MCF 10A (cell line): ENCODE measurements around the gene WNT7B. TPM values are rescaled to one million over a fixed set of nuclear protein-coding genes. Genes with fewer than 3 reads are reported as not detected.
A peak's percentile ranks its signal among the peaks of the same experiment; 100 is the strongest.

ENCODE experiments used
- BruUV-seq: library from RNA; stranded (reverse); fragments of 400-500 nt; replicated peaks from 2 replicates; lab custom pipeline; 2021; lab: Mats Ljungman, UMichigan
- CTCF ChIA-PET: fragments of 300-600 bp; sonication (Branson Sonifier 250); formaldehyde crosslinking; extraction: SDS; loops from one replicate; lab custom pipeline; 2021; ENCODE audit warnings: antibody characterized with exemption, inconsistent platforms; lab: Yijun Ruan, JAX
- POLR2A ChIA-PET: fragments of 300-600, 350-650 bp; sonication (Branson Sonifier 250); formaldehyde crosslinking; extraction: SDS; loops from one replicate; lab custom pipeline; 2020; ENCODE audit warnings: antibody characterized with exemption, inconsistent platforms; lab: Yijun Ruan, JAX
- DNase-seq: peaks from one replicate; pipeline ENCODE4 v3.0.0-alpha.2; 2018; ENCODE audit not compliant: unreplicated experiment
- H3K27ac Mint-ChIP-seq: one replicate; pipeline ENCODE4 v1.8.0; 2022; ENCODE audit warnings: mild to moderate bottlenecking, low read depth, mixed read lengths; ENCODE audit not compliant: unreplicated experiment
- H3K27me3 Mint-ChIP-seq: one replicate; pipeline ENCODE4 v1.8.0; 2022; ENCODE audit warnings: mixed read lengths; ENCODE audit not compliant: insufficient read depth, unreplicated experiment
- H3K36me3 Mint-ChIP-seq: one replicate; pipeline ENCODE4 v1.8.0; 2022; ENCODE audit warnings: mild to moderate bottlenecking, moderate library complexity, mixed read lengths; ENCODE audit not compliant: insufficient read depth, unreplicated experiment
- H3K4me1 Mint-ChIP-seq: one replicate; pipeline ENCODE4 v1.8.0; 2022; ENCODE audit warnings: mixed read lengths; ENCODE audit not compliant: insufficient read depth, unreplicated experiment
- H3K4me3 Mint-ChIP-seq: one replicate; pipeline ENCODE4 v1.8.0; 2022; ENCODE audit warnings: mild to moderate bottlenecking, moderate library complexity, mixed read lengths; ENCODE audit not compliant: unreplicated experiment
- H3K9me3 Mint-ChIP-seq: one replicate; pipeline ENCODE4 v1.8.0; 2022; ENCODE audit warnings: mixed read lengths; ENCODE audit not compliant: unreplicated experiment
- intact Hi-C: fragments of 100-400 bp; cut with micrococcal nuclease; formaldehyde crosslinking; loops from 2 replicates; pipeline ENCODE4 v1.14.1; 2022
- total RNA-seq: library from RNA; stranded (reverse); gene quantifications from 2 replicates; pipeline ENCODE4 v1.2.3, GENCODE V29; 2022
- TF ChIP-seq, protein P1 (sequence below): fragments of 200-600 bp; IDR thresholded peaks from one replicate; pipeline ENCODE4 v1.8.0; 2022; ENCODE audit warnings: antibody characterized with exemption, mild to moderate bottlenecking; ENCODE audit not compliant: unreplicated experiment

WNT7B gene
- total RNA-seq, 1 experiment from 2014 or later: 0.28 TPM

DNA sequence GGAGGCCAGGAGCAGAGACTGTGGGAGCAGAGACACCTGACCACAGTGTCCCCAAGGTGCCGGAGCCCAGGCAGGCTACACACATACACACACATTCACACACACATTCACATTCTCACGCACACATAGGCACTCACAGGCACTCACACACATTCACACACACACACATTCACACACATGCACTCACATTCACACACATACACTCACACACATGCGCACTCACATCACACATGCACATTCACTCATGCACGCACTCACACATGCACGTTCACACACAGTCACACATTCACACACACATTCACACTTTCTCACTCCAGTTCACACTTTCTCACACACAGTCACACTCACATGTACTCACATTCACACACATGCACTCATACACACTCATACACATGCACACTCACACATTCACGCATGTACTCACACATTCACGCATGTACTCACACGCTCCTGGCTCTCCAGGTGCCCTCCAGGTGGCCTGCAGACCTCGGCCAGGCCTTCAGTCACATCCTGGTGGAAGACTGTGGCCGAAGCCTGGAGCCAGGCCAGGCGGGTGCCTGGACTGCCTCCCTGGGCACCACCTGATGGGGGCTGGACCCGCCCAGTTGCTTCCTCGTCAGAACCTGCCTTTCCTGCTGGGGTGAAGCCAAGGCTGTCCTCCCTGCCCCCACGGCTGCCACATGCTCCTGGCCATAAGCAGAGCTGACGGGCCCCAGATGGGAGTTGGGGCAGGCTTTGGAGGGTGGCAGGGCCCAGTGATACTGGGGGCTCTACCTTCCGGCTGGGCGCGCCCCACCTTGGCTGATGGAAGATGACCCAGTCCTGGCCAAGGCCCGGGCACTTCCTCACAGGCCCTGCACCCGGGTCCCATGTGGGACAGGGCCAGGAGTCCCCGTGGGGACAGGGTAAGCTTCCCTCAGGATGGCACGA, 89.5 kb downstream of the WNT7B start:
- peaks cover 12% of the 10 kb centered on the region for H3K4me1 Mint-ChIP-seq
- no peaks in the 10 kb centered on the region for H3K9me3 Mint-ChIP-seq
- H3K36me3 Mint-ChIP-seq: peaks cover 5% of the 10 kb centered on the region
- H3K27ac Mint-ChIP-seq: no peak overlapping the region
- intact Hi-C loops: no loop called here
- ChIA-PET POLR2A (interaction anchor here (1.0 kb wide), 1 partner anchor 24 kb away, joined by 3 read pairs; no protein-coding TSS in a partner anchor), CTCF (no interaction called here)
- BruUV-seq: no TSS peak
- TF ChIP-seq, protein P1, sequence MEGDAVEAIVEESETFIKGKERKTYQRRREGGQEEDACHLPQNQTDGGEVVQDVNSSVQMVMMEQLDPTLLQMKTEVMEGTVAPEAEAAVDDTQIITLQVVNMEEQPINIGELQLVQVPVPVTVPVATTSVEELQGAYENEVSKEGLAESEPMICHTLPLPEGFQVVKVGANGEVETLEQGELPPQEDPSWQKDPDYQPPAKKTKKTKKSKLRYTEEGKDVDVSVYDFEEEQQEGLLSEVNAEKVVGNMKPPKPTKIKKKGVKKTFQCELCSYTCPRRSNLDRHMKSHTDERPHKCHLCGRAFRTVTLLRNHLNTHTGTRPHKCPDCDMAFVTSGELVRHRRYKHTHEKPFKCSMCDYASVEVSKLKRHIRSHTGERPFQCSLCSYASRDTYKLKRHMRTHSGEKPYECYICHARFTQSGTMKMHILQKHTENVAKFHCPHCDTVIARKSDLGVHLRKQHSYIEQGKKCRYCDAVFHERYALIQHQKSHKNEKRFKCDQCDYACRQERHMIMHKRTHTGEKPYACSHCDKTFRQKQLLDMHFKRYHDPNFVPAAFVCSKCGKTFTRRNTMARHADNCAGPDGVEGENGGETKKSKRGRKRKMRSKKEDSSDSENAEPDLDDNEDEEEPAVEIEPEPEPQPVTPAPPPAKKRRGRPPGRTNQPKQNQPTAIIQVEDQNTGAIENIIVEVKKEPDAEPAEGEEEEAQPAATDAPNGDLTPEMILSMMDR: no peak
- peak; percentile 62 for DNase-seq
- H3K27me3 Mint-ChIP-seq: no peaks in the 10 kb centered on the region
- H3K4me3 Mint-ChIP-seq: no peak overlapping the region

- Mint-ChIP-seq H3K4me1 (peaks cover 12% of the 10 kb centered on the region), H3K27me3 (no peaks in the 10 kb centered on the region), H3K27ac (no peak overlapping the region), H3K36me3 (peaks cover 5% of the 10 kb centered on the region), H3K9me3 (no peaks in the 10 kb centered on the region), H3K4me3 (no peak overlapping the region)
- CTCF ChIA-PET: no interaction called here
- intact Hi-C loops: no loop called here
- no TSS peak for BruUV-seq
- POLR2A ChIA-PET: no interaction called here
- TF ChIP-seq, protein P1: no peak
- no peak for DNase-seq
Measured at GRCh38 chr22:45886540-45886939, 90.4 kb downstream of the WNT7B start.

- ChIA-PET CTCF (no interaction called here), POLR2A (no interaction called here)
- Mint-ChIP-seq H3K36me3 (peaks cover 5% of the 10 kb centered on the region), H3K4me1 (peaks cover 12% of the 10 kb centered on the region), H3K27me3 (no peaks in the 10 kb centered on the region), H3K9me3 (no peaks in the 10 kb centered on the region), H3K27ac (no peak overlapping the region), H3K4me3 (no peak overlapping the region)
- no peak for DNase-seq
- BruUV-seq: no TSS peak
- intact Hi-C loops: no loop called here
- TF ChIP-seq, protein P1: no peak
Measured at GRCh38 chr22:45885941-45886395, 91.0 kb downstream of the WNT7B start.

GRCh38 chr22:45885171-45885840, 91.7 kb downstream of the WNT7B start:
- H3K9me3 Mint-ChIP-seq: no peaks in the 10 kb centered on the region
- intact Hi-C loops: no loop called here
- TF ChIP-seq, protein P1: no peak
- H3K36me3 Mint-ChIP-seq: peaks cover 5% of the 10 kb centered on the region
- H3K27me3 Mint-ChIP-seq: no peaks in the 10 kb centered on the region
- no peak overlapping the region for H3K4me3 Mint-ChIP-seq
- no peak for DNase-seq
- ChIA-PET POLR2A (interaction anchor here (0.7 kb wide), 1 partner anchor 76 kb away, joined by 3 read pairs; no protein-coding TSS in a partner anchor), CTCF (interaction anchor here (0.5 kb wide), 1 partner anchor 423 kb away, joined by 3 read pairs; no protein-coding TSS in a partner anchor)
- no TSS peak for BruUV-seq
- H3K27ac Mint-ChIP-seq: no peak overlapping the region
- H3K4me1 Mint-ChIP-seq: peaks cover 12% of the 10 kb centered on the region
